Mononuclear cell (primary cell): ENCODE measurements around the gene CAPN7. TPM values are rescaled to one million over a fixed set of nuclear protein-coding genes. Genes with fewer than 3 reads are reported as not detected.

ENCODE experiments used
- H3K27me3 ChIP-seq: 2 replicates; pipeline ENCODE4 v1.6.0; 2011; ENCODE audit warnings: low read length, control low read depth; ENCODE audit not compliant: insufficient read depth
- H3K4me1 ChIP-seq: 2 replicates; pipeline ENCODE4 v1.5.1; 2011; ENCODE audit warnings: mild to moderate bottlenecking, low read length, control low read depth; ENCODE audit not compliant: insufficient read depth
- H3K4me3 ChIP-seq: 2 replicates; pipeline ENCODE4 v1.5.1; 2011; ENCODE audit warnings: mild to moderate bottlenecking, low read length, moderate library complexity
- H3K9me3 ChIP-seq: 2 replicates; pipeline ENCODE4 v1.5.1; 2011; ENCODE audit warnings: low read depth, mild to moderate bottlenecking, control low read depth, low read length
- total RNA-seq: library from RNA; depleted of rRNA; stranded (reverse); fragments of >200 nt; gene quantifications from one replicate; pipeline ENCODE4 v1.2.3, GENCODE V29; 2012

Gene CAPN7
- total RNA-seq, 1 donor: 111 TPM

- peaks cover 27% of the 10 kb centered on the region for H3K4me1 ChIP-seq
Observed at GRCh38 chr3:15216501-15216900, 10.5 kb downstream of the CAPN7 start.

DNA sequence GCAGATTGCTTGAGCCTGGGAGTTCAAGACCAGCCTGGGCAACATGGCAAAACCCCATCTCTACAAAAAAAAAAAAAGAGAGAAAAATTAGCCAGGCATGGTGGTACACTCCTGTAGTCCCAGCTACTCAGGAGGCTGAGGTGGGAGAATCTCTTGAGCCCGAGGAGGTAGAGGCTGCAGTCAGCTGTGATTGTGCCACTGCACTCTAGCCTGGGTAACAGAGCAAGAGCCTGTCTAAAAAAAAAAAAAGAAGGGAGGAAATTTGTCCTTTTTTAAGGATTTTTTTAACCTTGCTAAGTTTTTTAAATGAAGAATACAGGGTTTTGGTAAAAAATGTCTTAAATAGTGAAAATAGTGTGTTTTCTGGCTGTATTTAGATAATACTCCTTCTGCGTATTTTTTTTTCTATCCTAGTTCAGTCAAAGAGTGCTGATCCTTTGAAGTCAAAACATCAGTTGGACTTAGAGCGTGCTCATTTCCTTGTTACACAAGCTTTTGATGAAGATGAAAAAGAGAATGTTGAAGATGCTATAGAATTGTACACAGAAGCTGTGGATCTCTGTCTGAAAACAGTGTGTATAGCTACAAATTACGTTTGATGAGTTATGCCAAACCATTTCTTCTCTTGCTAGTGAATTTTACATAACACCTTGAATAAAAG, 11.1 kb downstream of the CAPN7 start:
- peaks cover 27% of the 10 kb centered on the region for H3K4me1 ChIP-seq
- no peak overlapping the region for H3K4me3 ChIP-seq
- no peaks in the 10 kb centered on the region for H3K9me3 ChIP-seq
- H3K27me3 ChIP-seq: no peaks in the 10 kb centered on the region

More at GRCh38 chr3:15216501-15216900, 10.5 kb downstream of the CAPN7 start:
- Histone ChIP-seq H3K9me3 (no peaks in the 10 kb centered on the region), H3K4me3 (no peak overlapping the region), H3K27me3 (no peaks in the 10 kb centered on the region)

DNA sequence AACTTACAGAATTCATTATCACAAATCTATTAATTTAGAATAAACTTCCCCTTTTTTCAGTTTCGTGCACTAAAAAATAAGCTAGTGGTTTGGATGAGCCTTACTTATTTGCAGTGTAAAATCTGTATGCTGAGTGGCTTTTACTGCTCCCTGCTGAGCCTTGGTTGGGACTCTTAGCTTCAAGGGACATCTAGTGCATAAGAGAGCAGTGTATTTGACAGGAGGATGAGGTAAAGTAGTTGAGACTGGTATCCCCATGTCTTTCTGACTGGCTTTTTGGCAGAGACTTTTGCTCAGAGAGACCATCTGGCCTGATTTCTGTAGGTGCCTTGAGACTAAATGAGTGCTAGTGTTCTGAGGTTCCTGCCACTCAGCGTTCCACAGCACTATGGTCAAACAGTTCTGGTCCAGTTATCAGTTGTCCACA, 11.8 kb downstream of the CAPN7 start:
- H3K9me3 ChIP-seq: no peaks in the 10 kb centered on the region
- no peaks in the 10 kb centered on the region for H3K27me3 ChIP-seq
- H3K4me1 ChIP-seq: peaks cover 27% of the 10 kb centered on the region
- H3K4me3 ChIP-seq: no peak overlapping the region

- no peaks in the 10 kb centered on the region for H3K9me3 ChIP-seq
- peaks cover 27% of the 10 kb centered on the region for H3K4me1 ChIP-seq
- H3K27me3 ChIP-seq: no peaks in the 10 kb centered on the region
- no peak overlapping the region for H3K4me3 ChIP-seq
Observed at GRCh38 chr3:15218689-15219088, 12.6 kb downstream of the CAPN7 start.

DNA sequence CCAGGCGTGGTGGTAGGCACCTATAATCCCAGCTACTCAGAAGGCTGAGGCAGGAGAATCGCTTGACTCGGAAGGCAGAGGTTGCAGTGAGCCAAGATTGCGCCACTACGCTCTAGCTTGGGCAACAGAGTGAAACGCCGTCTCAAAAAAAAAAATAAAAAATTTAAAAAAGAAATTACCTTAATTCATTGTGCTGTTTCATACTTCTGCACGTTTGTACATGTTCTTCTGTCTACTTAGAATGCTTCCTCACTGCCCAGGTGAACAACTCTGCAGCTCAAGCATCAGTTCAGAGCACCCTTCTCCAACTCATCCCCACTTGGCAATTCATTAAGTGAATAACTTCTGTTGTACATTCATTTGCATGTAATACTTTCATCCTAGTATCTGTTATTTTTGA, 14.0 kb downstream of the CAPN7 start:
- Histone ChIP-seq H3K4me3 (no peak overlapping the region), H3K4me1 (peaks cover 27% of the 10 kb centered on the region), H3K9me3 (no peaks in the 10 kb centered on the region), H3K27me3 (no peaks in the 10 kb centered on the region)

GRCh38 chr3:15220661-15221060, 14.6 kb downstream of the CAPN7 start:
- H3K9me3 ChIP-seq: no peaks in the 10 kb centered on the region
- no peaks in the 10 kb centered on the region for H3K27me3 ChIP-seq
- no peak overlapping the region for H3K4me3 ChIP-seq
- H3K4me1 ChIP-seq: peaks cover 23% of the 10 kb centered on the region

DNA sequence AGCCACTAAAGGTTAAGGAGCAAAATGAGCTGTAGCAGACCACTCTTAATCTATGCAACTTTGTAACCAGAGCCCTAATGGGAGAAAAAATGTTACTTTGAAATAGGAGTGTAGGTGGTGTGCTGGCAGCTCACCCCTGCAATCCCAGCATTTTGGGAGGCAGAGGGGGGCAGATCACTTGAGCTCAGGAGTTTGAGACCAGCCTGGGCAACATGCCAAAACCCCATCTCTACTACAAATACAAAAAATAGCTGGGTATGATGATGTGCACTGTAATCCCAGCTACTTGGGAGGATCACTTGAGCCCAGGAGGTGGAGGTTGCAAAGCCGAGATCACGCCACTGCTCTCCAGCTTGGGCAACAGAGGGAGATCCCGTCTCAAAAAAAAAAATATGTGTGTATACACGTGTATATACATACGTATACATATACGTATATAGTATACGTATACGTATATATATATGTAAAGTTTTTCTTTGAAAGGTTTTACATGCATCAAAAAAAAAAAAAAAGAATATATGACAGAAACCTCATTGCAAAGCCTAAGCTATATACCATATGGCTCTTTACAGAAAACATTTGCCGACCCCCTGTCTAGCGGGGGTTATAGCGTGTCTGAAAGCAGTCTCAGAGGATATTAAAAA, 15.7 kb downstream of the CAPN7 start:
- Histone ChIP-seq H3K4me1 (peaks cover 15% of the 10 kb centered on the region), H3K4me3 (no peak overlapping the region), H3K27me3 (no peaks in the 10 kb centered on the region)

DNA sequence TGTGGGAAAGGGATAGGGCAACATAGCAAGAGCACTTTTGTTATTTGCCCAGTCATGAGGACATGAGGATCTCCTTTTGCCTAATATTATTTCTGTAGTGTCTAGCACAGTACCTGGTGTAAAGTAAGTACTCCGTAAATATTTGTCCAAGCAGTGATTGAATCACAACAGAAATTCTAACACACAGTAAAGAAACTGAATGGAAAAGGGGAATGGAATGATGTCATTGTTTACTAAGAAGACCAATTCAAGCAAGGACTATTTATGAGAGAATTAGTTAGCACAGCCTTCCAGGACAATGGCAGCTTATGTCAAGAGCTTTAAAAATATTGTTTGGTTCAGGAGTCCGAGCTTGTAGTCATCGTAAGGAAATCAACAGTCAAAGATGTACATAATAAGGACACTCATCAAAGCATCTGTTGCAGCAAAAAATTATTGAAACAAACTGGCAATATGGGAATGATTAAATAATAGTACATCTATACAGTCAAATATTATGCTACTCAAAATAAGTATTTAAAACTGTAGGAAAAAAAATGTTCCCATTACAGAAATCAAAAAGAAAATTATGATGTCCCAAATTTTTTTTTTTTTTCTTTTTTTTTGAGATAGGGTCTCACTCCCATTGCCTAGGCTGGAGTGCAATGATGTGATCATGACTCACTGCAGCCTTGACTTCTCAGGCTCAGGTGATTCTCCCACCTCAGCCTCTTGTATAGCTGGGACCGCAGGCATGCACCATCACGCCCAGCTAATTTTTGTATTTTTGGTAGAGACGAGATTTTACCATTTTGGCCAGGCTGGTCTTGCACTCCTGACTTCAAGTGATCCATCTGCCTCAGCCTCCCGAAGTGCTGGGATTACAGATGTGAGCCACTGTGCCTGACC, 17.9 kb downstream of the CAPN7 start:
- no peak overlapping the region for H3K4me3 ChIP-seq
- H3K9me3 ChIP-seq: no peaks in the 10 kb centered on the region
- peaks cover 4% of the 10 kb centered on the region for H3K4me1 ChIP-seq
- H3K27me3 ChIP-seq: no peaks in the 10 kb centered on the region

More for the DNA sequence above, 15.7 kb downstream of the CAPN7 start:
- no peaks in the 10 kb centered on the region for H3K9me3 ChIP-seq

DNA sequence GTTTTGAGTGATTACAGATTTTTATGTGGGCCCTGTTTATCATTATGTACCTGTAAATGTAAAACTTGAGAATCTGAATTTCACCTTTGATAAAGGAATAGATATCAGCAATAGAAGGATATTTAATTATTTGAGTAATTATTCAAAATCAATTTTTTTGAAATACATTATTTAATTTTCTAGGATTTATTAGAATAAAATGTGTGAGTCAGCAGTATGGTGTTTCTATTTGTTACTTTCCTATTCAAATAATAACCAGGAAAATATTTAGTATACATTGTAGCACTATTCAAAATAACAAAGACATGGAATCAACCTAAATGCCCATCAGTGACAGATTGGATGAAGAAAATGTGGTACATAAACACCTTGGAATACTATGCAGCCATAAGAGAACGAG, 22.1 kb downstream of the CAPN7 start:
- Histone ChIP-seq H3K4me1 (no peaks in the 10 kb centered on the region), H3K4me3 (no peak overlapping the region), H3K27me3 (no peaks in the 10 kb centered on the region), H3K9me3 (no peaks in the 10 kb centered on the region)

GRCh38 chr3:15229262-15229661, 23.2 kb downstream of the CAPN7 start:
- Histone ChIP-seq H3K4me3 (no peak overlapping the region), H3K9me3 (no peaks in the 10 kb centered on the region), H3K27me3 (no peaks in the 10 kb centered on the region), H3K4me1 (no peaks in the 10 kb centered on the region)

DNA sequence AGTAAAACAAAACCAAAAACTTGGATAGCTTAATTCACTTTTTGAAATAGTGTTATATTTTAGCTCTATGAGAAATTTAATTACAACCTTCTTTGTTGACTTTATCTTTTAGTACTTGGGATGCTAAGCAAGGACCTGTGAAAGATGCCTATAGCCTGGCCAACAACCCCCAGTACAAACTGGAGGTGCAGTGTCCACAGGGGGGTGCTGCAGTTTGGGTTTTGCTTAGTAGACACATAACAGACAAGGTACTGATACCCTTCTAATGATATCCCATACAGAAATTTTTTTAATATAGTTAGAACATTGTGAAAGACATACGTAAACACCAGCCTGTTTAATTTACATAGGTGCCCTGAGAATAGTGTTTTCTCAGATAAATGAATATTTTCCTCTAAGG, 35.3 kb downstream of the CAPN7 start:
- Histone ChIP-seq H3K9me3 (no peaks in the 10 kb centered on the region), H3K4me3 (no peak overlapping the region), H3K4me1 (no peaks in the 10 kb centered on the region), H3K27me3 (no peaks in the 10 kb centered on the region)

- Histone ChIP-seq H3K4me1 (no peaks in the 10 kb centered on the region), H3K9me3 (no peaks in the 10 kb centered on the region), H3K4me3 (no peak overlapping the region), H3K27me3 (no peaks in the 10 kb centered on the region)
Observed at GRCh38 chr3:15243822-15244482, 37.9 kb downstream of the CAPN7 start.

GRCh38 chr3:15246186-15246585, 40.1 kb downstream of the CAPN7 start:
- Histone ChIP-seq H3K4me1 (no peaks in the 10 kb centered on the region), H3K4me3 (no peak overlapping the region), H3K9me3 (no peaks in the 10 kb centered on the region)

GRCh38 chr3:15253023-15253697, 47.1 kb downstream of the CAPN7 start:
- H3K9me3 ChIP-seq: no peaks in the 10 kb centered on the region
- no peaks in the 10 kb centered on the region for H3K27me3 ChIP-seq
- H3K4me1 ChIP-seq: no peaks in the 10 kb centered on the region
- no peak overlapping the region for H3K4me3 ChIP-seq

More at GRCh38 chr3:15246186-15246585, 40.1 kb downstream of the CAPN7 start:
- H3K27me3 ChIP-seq: no peaks in the 10 kb centered on the region
